ENCODE results near the gene SNAP23.

DNA sequence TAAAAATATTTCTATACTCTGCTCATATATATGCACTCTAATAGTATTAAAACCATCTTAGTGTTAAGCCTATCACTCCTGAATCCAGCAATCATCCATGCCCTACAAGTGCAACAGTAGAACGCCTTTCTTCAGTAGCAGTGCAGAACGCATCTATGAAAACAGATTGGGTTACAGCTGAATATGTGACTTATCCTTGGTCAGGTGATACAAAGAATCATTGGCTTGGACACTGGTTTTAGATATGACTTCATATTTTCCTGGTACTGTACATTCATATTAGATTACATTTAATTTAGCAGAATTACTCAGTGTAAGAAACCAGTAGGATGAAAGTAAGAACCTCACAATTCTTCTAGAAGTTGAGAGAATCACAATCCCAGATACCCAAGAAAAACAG is 47.8 kb upstream of the SNAP23 start:
- TF ChIP-seq, protein P1, sequence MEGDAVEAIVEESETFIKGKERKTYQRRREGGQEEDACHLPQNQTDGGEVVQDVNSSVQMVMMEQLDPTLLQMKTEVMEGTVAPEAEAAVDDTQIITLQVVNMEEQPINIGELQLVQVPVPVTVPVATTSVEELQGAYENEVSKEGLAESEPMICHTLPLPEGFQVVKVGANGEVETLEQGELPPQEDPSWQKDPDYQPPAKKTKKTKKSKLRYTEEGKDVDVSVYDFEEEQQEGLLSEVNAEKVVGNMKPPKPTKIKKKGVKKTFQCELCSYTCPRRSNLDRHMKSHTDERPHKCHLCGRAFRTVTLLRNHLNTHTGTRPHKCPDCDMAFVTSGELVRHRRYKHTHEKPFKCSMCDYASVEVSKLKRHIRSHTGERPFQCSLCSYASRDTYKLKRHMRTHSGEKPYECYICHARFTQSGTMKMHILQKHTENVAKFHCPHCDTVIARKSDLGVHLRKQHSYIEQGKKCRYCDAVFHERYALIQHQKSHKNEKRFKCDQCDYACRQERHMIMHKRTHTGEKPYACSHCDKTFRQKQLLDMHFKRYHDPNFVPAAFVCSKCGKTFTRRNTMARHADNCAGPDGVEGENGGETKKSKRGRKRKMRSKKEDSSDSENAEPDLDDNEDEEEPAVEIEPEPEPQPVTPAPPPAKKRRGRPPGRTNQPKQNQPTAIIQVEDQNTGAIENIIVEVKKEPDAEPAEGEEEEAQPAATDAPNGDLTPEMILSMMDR (IDR thresholded peaks at IDR 0.05), result no peak
- TF ChIP-seq POLR2A (IDR thresholded peaks at IDR 0.05), result no peak
